Measurements from ENCODE around the gene SPATA33. TPM values are rescaled to one million over a fixed set of nuclear protein-coding genes. Genes with fewer than 3 reads are reported as not detected.
A peak's percentile ranks its signal among the peaks of the same experiment; 100 is the strongest.
"Not testable (repeated sequence)": the region's sequence is repeated elsewhere in the genome, so short reads cannot be mapped to it uniquely, and the experiment has no call there.

SPATA33 gene
- total and polyA plus RNA-seq, 2 experiments from 2014 or later, result 2.7 to 7.5 TPM

DNA sequence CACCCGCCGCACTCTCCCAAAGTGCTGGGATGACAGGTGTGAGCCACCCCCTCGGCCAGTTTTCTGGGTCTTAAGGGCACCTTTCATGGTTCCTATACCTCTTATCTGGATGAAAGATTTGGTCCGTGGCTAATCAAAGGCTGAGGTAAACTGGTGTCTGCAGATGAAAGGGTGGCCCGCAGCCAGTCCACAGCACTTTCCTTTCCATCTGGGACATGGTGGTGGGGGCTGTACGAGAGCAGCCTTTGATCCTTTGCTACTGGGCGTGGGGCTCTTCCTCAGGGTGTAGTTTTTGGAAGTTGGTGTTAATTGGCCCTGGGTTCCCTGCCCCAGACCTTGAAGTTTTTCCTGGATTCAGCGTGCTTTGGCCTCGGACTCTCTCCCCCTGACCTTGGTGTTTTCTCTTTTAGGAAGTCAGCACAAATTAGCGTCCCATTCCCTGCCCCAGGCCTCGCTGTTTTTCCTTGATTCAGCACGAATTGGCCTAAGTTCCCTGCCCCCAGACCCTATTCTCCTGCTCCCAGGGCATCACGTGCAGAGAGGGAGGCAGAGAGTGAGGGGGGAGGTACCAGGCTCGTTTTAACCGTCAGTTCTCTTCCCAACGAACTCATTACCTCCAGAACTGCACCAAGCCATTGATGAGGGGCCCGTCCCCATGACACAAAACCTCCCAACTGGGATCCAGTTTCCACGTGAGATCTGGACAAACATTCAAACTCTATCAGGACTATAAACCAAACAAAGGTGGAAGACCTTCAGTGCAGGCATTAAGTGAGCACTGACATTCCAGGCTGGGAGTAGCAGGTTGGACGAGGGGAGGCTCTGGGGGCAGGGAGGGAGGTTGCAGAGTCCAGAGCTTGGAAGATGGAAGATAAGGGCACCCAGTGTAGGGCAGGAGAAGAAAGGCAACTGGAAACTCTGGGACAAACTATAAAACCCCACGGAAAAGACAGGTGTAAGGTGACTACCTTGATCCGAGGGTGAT is 32.6 kb upstream of the SPATA33 start:
- H3K4me1 ChIP-seq (ENCODE audit: insufficient read depth), result 0 out of 2 replicates have a peak, but pooled peaks cover 5% of the 10 kb centered on the region
- no peaks in the 10 kb centered on the region for H3K9me3 ChIP-seq (ENCODE audit: low read depth)
- no peaks in the 10 kb centered on the region for H3K36me3 ChIP-seq (ENCODE audit: low read depth)
- WGBS, 2 experiments (ENCODE audit: low coverage in 1 of 2, low lambda C conversion rate in 2 of 2, missing lambda C conversion rate in 2 of 2), result 47 to 49% methylated on average over 21 of the region's 21 CpGs
- H3F3A ChIP-seq (ENCODE audit: insufficient read depth), result no peaks in the 10 kb centered on the region
- no peak overlapping the region for H2AFZ ChIP-seq
- no peaks in the 10 kb centered on the region for H3K79me2 ChIP-seq (ENCODE audit: insufficient read depth)
- no peak for DNase-seq
- H3K27me3 ChIP-seq (replicated peaks; ENCODE audit: insufficient read depth), result no peaks in the 10 kb centered on the region; the same call in 1 of the 2 replicates
- no peaks in the 10 kb centered on the region for H3K9me2 ChIP-seq (ENCODE audit: insufficient read depth)
- no peak overlapping the region for H3K4me3 ChIP-seq
- no peak overlapping the region for H3K27ac ChIP-seq
- TF ChIP-seq EZH2phosphoT487 (IDR thresholded peaks at IDR 0.05; ENCODE audit: insufficient read depth, low read depth) (no peak), EZH2 (IDR thresholded peaks at IDR 0.05; ENCODE audit: insufficient read depth, poor library complexity, severe bottlenecking) (no peak)
- no peak overlapping the region for H3K4me2 ChIP-seq (ENCODE audit: unreplicated experiment)
- H3K9ac ChIP-seq, result no peak overlapping the region
- in situ Hi-C loops (cut with MboI), result no loop called here
- H4K20me1 ChIP-seq (ENCODE audit: insufficient read depth), result no peaks in the 10 kb centered on the region

DNA sequence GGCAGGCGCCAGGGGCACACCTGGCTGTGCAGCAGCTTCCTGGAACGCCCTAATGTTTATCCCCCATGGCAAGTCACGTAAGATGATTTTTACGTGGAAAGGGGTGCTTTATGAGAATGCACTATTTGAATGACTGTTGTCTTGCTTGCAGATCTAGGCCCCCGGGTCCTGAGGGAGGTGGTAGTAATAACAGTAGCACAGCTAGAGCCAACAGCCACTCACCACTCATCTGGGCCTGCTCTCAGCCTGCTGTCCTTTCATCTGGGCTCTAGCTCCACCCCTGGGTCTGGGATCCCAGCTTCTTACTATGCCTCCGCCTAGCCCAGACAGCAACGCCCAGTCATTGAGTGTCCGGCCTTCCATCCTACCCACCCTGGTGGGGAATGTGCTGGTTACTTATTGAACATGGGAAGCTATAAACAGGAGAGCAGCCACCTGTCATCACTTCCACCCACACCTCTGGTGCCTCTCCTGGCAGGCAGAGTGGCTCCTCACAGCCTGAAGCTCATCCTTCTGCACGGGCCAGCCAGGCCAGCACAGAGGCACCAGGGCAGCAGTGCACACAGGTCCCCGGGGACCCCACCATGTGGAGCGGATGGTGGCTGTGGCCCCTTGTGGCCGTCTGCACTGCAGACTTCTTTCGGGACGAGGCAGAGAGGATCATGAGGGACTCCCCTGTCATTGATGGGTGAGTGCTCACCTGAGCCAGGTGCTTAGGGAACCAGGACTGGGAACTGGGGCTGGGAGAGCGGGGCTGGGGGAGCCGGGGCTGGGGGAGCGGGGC is 27.6 kb upstream of the SPATA33 start:
- H3K4me3 ChIP-seq, result no peak overlapping the region
- H3K27me3 ChIP-seq (replicated peaks; ENCODE audit: insufficient read depth), result no peaks in the 10 kb centered on the region; the same call in 1 of the 2 replicates
- H3K27ac ChIP-seq, result no peak overlapping the region
- no peaks in the 10 kb centered on the region for H3K9me3 ChIP-seq (ENCODE audit: low read depth)
- peaks cover 5% of the 10 kb centered on the region for H3F3A ChIP-seq (ENCODE audit: insufficient read depth)
- no peak overlapping the region for H3K4me2 ChIP-seq (ENCODE audit: unreplicated experiment)
- no peak overlapping the region for H3K9ac ChIP-seq
- no peak for DNase-seq
- no peaks in the 10 kb centered on the region for H3K9me2 ChIP-seq (ENCODE audit: insufficient read depth)
- TF ChIP-seq EZH2phosphoT487 (IDR thresholded peaks at IDR 0.05; ENCODE audit: insufficient read depth, low read depth), result no peak
- no peak for TF ChIP-seq EZH2 (IDR thresholded peaks at IDR 0.05; ENCODE audit: insufficient read depth, poor library complexity, severe bottlenecking)
- no peaks in the 10 kb centered on the region for H4K20me1 ChIP-seq (ENCODE audit: insufficient read depth)
- in situ Hi-C loops (cut with MboI), result no loop called here
- H3K79me2 ChIP-seq (ENCODE audit: insufficient read depth), result no peaks in the 10 kb centered on the region
- H3K4me1 ChIP-seq (ENCODE audit: insufficient read depth), result peaks cover 16% of the 10 kb centered on the region
- H2AFZ ChIP-seq, result no peak overlapping the region
- no peaks in the 10 kb centered on the region for H3K36me3 ChIP-seq (ENCODE audit: low read depth)
- 80 to 82% methylated on average over 16 to 17 of the region's 17 CpGs for WGBS, 2 experiments (ENCODE audit: low coverage in 1 of 2, low lambda C conversion rate in 2 of 2, missing lambda C conversion rate in 2 of 2)

DNA sequence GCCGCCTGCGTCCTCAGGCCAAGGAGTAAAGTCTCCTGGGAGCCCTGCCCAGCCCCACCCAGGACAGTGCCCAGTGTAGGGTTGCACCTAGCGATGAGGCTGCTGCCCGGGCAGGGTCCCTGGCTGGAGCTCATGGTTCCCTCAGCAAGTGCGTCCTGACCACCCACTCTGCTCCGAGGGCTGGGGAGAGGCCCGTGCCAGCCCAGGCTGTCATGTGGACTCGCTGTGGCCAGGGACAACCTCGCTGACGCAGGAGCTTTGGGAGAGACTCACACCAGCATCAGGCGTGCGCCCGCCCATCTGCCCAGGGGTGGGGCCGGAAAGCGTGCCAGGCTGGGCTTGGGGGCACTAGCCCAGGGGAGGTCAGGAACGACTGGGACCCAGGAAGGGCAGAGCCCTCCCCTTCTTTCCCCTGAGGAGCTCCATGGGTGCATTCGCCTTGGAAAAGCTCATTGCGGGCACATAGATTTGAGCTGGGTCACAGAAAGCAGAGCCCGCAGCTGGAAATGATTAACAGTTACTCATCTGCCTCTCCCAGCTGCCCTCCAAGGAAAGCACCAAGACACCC is 24.5 kb upstream of the SPATA33 start:
- Histone ChIP-seq H3K9ac (peak overlapping the region; percentile 51), H3K79me2 (ENCODE audit: insufficient read depth) (no peaks in the 10 kb centered on the region), H4K20me1 (ENCODE audit: insufficient read depth) (no peaks in the 10 kb centered on the region), H2AFZ (no peak overlapping the region), H3K4me2 (ENCODE audit: unreplicated experiment) (peak overlapping the region; percentile 62), H3K27me3 (replicated peaks; ENCODE audit: insufficient read depth) (no peaks in the 10 kb centered on the region), H3K36me3 (ENCODE audit: low read depth) (no peaks in the 10 kb centered on the region), H3K4me1 (ENCODE audit: insufficient read depth) (peaks cover 16% of the 10 kb centered on the region), H3K27ac (peak overlapping the region; percentile 49), H3K4me3 (peak overlapping the region; percentile 33), H3K9me3 (ENCODE audit: low read depth) (no peaks in the 10 kb centered on the region), H3K9me2 (ENCODE audit: insufficient read depth) (no peaks in the 10 kb centered on the region), H3F3A (ENCODE audit: insufficient read depth) (peaks cover 5% of the 10 kb centered on the region)
- in situ Hi-C loops (cut with MboI), result no loop called here
- TF ChIP-seq EZH2 (IDR thresholded peaks at IDR 0.05; ENCODE audit: insufficient read depth, poor library complexity, severe bottlenecking) (no peak), EZH2phosphoT487 (IDR thresholded peaks at IDR 0.05; ENCODE audit: insufficient read depth, low read depth) (no peak)
- WGBS, 2 experiments (ENCODE audit: low coverage in 1 of 2, low lambda C conversion rate in 2 of 2, missing lambda C conversion rate in 2 of 2), result 1 to 2% methylated on average over 18 to 19 of the region's 19 CpGs
- peak; percentile 96 for DNase-seq

DNA sequence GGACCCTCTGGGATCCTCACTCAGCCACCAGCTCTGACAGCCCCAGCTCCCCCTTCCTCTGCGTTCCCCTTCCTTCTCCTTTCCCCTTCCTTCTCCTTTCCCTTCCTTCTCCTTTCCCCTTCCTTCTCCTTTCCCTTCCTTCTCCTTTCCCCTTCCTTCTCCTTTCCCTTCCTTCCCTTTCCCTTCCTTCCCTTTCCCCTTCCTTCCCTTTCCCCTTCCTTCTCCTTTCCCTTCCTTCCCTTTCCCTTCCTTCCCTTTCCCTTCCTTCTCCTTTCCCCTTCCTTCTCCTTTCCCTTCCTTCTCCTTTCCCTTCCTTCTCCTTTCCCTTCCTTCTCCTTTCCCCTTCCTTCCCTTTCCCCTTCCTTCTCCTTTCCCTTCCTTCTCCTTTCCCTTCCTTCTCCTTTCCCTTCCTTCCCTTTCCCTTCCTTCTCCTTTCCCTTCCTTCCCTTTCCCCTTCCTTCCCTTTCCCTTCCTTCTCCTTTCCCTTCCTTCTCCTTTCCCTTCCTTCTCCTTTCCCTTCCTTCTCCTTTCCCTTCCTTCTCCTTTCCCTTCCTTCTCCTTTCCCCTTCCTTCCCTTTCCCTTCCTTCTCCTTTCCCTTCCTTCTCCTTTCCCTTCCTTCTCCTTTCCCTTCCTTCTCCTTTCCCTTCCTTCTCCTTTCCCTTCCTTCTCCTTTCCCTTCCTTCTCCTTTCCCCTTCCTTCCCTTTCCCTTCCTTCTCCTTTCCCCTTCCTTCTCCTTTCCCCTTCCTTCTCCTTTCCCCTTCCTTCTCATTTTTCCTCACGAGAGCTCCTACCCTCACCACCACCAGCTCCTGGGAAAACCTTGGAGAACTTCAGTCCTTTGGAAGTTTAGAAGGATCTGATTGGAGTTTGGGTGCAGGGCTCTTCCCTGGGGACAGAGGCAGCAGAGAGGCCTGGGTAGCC is 22.9 kb upstream of the SPATA33 start:
- H2AFZ ChIP-seq; H3F3A ChIP-seq (ENCODE audit: insufficient read depth); in situ Hi-C loops (cut with MboI); H3K9me2 ChIP-seq (ENCODE audit: insufficient read depth); H3K4me2 ChIP-seq (ENCODE audit: unreplicated experiment); H3K79me2 ChIP-seq (ENCODE audit: insufficient read depth); H3K27me3 ChIP-seq (replicated peaks; ENCODE audit: insufficient read depth); H3K36me3 ChIP-seq (ENCODE audit: low read depth); H3K4me3 ChIP-seq; H3K9ac ChIP-seq; H3K9me3 ChIP-seq (ENCODE audit: low read depth); H4K20me1 ChIP-seq (ENCODE audit: insufficient read depth); DNase-seq; H3K27ac ChIP-seq: not testable (repeated sequence)
- peaks cover 16% of the 10 kb centered on the region for H3K4me1 ChIP-seq (ENCODE audit: insufficient read depth)
- WGBS, 2 experiments (ENCODE audit: low coverage in 1 of 2, low lambda C conversion rate in 2 of 2, missing lambda C conversion rate in 2 of 2), result 79 to 94% methylated on average over 2 of the region's 2 CpGs

Data from GM23248 (cell line).